ENCODE measurements around the gene S1PR4. TPM values are rescaled to one million over a fixed set of nuclear protein-coding genes. Genes with fewer than 3 reads are reported as not detected.

The S1PR4 gene
- total and polyA plus RNA-seq, 9 of the 15 experiments (the other 6 are each of a cell fraction or from before 2014, with no cell fraction given) = 0.27 TPM; not detected in 8

GRCh38 chr19:3132971-3133792, 45.4 kb upstream of the S1PR4 start:
- 21% methylated on average over 22 of the region's 24 CpGs for WGBS (ENCODE audit: insufficient coverage, low coverage, missing lambda C conversion rate)
- in situ Hi-C loops (cut with MboI) (no loop called here), intact Hi-C loops (cut with micrococcal nuclease) (no loop called here)
- BruUV-seq (replicated peaks) = no TSS peak
- no peaks in the 10 kb centered on the region for H3K79me2 ChIP-seq (ENCODE audit: control insufficient read depth, insufficient read depth, low read length)
- ChIA-PET POLR2A (interaction anchor here (0.6 kb wide), 1 partner anchor 18 kb away, joined by 3 read pairs; no protein-coding TSS in a partner anchor), CTCF (ENCODE audit: low intra/inter-chr PET ratio) (no interaction called here)
- H3K36me3 ChIP-seq (ENCODE audit: control insufficient read depth, insufficient read depth, low read length) = no peaks in the 10 kb centered on the region
- ATAC-seq = peak; percentile 83
- peak overlapping the region; percentile 75 for H3K27ac ChIP-seq (ENCODE audit: extremely low read depth, low read depth, low read length)
- H3K4me2 ChIP-seq (ENCODE audit: insufficient read depth, low read length) = peak overlapping the region; percentile 52
- no peaks in the 10 kb centered on the region for H4K20me1 ChIP-seq (replicated peaks; ENCODE audit: control insufficient read depth, insufficient read depth, low read length)
- no peaks in the 10 kb centered on the region for H3K27me3 ChIP-seq (ENCODE audit: control insufficient read depth in 2 of 2, insufficient read depth in 2 of 2, low read length in 2 of 2)
- H3K9me3 ChIP-seq (replicated peaks; ENCODE audit: control insufficient read depth, insufficient read depth, low read depth, low read length) = no peaks in the 10 kb centered on the region; the same call in 1 of the 2 replicates
- FAIRE-seq = peak; percentile 91
- H3K9ac ChIP-seq (ENCODE audit: insufficient read depth in 1 of 2, low read depth in 2 of 2, low read length in 2 of 2) = peak overlapping the region; percentile 42 to 84; a peak in 3 of 4 replicates
- no peak overlapping the region for H3K4me3 ChIP-seq
- H2AFZ ChIP-seq (ENCODE audit: low read depth, low read length) = peak overlapping the region; percentile 92
- peaks cover 13 to 30% of the 10 kb centered on the region in 2 experiments for H3K4me1 ChIP-seq (replicated peaks in 1 of 2; ENCODE audit: control insufficient read depth in 2 of 2, insufficient read depth in 2 of 2, low read length in 2 of 2)
- no peaks in the 10 kb centered on the region for H3K9me1 ChIP-seq (ENCODE audit: control insufficient read depth, insufficient read depth, low read length)
- peak; percentile 62 to 79 (median 70) for DNase-seq (ENCODE audit: extremely low read depth in 1 of 4, low spot score in 3 of 4)
- TF ChIP-seq CHD7 (IDR thresholded peaks at IDR 0.05; ENCODE audit: low read depth, low read length) = no peak
- TF ChIP-seq MAFK (IDR thresholded peaks at IDR 0.05; ENCODE audit: low read length) = peak; percentile 34; the same call in 1 of the 2 replicates
- TF ChIP-seq ZNF655 (CRISPR knock-in tag; IDR thresholded peaks at IDR 0.05) = no peak
- TF ChIP-seq ZNF395 (CRISPR knock-in tag; IDR thresholded peaks at IDR 0.05) = peak; percentile 96

Data from K562 (cell line).